T-helper 2 cell treated with Interferon-gamma antibody and Interleukin-4, amounts not matched to agents 5 μg/mL and 100 μg/mL, for 36 hours (primary cell): Measurements from ENCODE around the gene COL5A2.

Source experiments
- DNase-seq: peaks from one replicate; pipeline ENCODE4 v3.0.0; 2021; ENCODE audit warnings: low spot score
- H3K27ac Mint-ChIP-seq: one replicate; pipeline ENCODE4 v1.8.0; 2021; ENCODE audit warnings: mild to moderate bottlenecking, mixed read lengths
- H3K27me3 Mint-ChIP-seq: one replicate; pipeline ENCODE4 v1.8.0; 2021; ENCODE audit warnings: low read depth, mixed read lengths
- H3K36me3 Mint-ChIP-seq: one replicate; pipeline ENCODE4 v1.8.0; 2021; ENCODE audit warnings: low read depth, mixed read lengths
- H3K4me1 Mint-ChIP-seq: one replicate; pipeline ENCODE4 v1.8.0; 2021; ENCODE audit warnings: low read depth, mixed read lengths
- H3K4me3 Mint-ChIP-seq: one replicate; pipeline ENCODE4 v1.8.0; 2022; ENCODE audit warnings: mild to moderate bottlenecking, moderate library complexity, mixed read lengths
- H3K9me3 Mint-ChIP-seq: one replicate; pipeline ENCODE4 v1.8.0; 2021; ENCODE audit warnings: mixed read lengths

The COL5A2 gene

DNA sequence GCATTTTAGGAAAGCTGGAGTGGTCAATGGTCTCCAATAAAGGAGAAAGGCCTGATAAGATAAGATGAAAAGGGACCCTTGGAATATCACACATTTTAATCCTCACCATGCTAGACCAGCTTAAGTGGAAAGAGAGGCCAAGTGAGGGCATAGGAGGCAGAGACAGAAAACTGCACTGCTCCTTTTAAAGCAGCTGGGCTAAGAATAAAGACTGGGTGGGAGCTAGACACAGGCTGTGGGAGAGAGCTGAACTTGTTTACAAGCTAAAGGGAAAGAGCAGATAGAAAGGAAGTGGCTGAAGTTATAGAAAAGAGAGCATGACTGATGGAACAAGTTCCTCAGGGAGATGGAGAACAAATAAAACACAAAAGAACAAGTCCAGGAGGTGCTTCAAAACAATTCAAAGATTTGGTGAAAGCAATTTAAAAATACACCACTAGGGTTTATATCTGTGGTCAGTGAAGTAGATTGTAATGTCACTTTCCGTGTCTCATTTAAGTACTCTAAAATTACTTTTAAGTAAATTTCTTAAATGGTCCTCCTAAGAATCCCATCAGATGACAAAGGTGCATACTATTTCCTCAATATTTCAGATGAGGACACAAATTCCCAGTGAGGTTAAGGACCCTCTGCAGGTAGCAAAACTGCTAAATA is 7.5 kb downstream of the COL5A2 start:
- Mint-ChIP-seq H3K27me3 (no peaks in the 10 kb centered on the region), H3K4me3 (no peak overlapping the region), H3K36me3 (no peaks in the 10 kb centered on the region), H3K27ac (no peak overlapping the region), H3K4me1 (no peaks in the 10 kb centered on the region), H3K9me3 (no peaks in the 10 kb centered on the region)
- no peak for DNase-seq

DNA sequence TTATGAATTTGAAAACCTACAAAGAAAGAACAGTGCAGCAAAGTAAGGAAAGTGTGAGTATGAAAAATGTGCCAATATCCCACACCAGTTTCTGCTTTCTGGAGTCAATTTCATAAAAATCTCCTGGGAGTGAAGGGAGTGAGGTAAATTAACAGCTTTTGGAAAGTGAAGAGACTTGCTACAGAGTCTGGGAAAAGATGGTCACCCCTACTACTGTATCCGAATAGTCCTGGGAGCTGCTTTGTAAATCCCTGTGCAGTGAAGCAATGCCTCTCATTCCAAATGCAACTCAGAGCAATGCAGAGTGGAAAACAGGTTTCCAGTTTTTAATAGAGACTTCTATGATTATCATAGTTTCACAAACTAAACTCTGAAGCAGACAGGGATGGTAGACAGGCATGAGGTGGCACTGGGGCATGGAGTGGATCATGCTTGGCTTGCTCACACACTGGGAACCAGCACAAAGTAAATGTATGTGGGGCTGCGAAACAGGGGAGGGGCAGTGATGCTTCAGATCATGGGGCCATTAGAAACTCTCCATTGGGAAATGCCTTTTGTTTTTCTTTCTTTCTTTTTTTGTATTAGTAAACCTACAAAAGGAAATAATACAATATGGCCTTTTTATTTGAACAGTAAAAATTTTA is 10.6 kb downstream of the COL5A2 start:
- H3K4me3 Mint-ChIP-seq, result no peak overlapping the region
- H3K27me3 Mint-ChIP-seq, result no peaks in the 10 kb centered on the region
- DNase-seq, result no peak
- no peaks in the 10 kb centered on the region for H3K9me3 Mint-ChIP-seq
- no peaks in the 10 kb centered on the region for H3K36me3 Mint-ChIP-seq
- H3K4me1 Mint-ChIP-seq, result no peaks in the 10 kb centered on the region
- no peak overlapping the region for H3K27ac Mint-ChIP-seq

DNA sequence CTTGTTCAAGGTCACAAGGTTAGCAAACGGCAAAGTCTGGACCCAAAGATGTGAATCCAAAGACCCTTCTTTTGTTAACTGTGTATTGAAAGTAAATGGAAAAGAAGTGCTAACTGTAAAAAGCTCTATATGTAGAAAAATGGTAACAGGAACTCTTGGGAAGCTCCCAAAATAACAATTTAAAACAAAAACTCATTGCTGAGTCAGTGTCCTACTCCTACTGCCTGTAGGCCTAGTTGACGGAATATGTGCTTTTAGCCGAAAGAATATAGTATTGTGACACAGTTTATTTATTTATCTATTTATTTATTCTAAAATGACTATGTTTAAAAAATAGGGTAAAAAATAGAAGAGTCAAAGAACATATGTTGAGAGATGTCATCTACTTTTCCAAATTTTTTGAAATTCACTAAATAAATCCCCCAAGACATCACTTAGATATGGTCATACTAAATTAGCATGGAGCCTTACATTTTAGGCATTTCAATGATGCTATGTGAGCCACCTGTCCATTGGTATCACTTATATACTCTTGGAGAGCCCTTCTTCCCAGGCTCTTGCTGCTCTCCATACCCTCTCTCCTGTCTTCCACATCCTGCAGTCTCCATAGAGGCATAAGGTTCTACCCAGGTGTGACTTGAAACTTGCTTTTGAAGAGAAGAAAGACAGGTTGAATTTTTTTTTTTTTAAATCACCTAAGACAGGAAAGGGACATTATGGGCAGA is 13.7 kb downstream of the COL5A2 start:
- H3K27me3 Mint-ChIP-seq, result no peaks in the 10 kb centered on the region
- no peak overlapping the region for H3K4me3 Mint-ChIP-seq

DNA sequence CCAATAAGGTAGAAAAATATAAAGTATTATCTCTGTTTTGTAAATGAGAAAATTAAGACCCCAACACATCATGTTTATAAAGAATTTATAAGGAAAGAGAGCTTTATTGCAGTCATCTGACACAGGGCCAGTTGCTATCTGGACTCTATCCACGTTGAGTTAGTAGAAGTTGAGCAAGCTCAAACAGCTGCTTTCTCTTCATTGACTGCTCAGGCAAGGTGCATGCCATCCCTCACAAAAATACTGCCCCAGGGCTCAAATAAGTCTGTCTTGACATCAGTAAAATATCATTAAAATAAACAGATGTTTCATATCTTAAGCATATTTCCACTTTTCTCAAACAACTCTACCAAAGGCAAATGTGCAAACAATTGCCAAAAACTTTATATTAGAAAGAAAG is 14.8 kb downstream of the COL5A2 start:
- DNase-seq, result no peak
- no peaks in the 10 kb centered on the region for H3K9me3 Mint-ChIP-seq
- H3K4me3 Mint-ChIP-seq, result no peak overlapping the region
- H3K4me1 Mint-ChIP-seq, result no peaks in the 10 kb centered on the region
- no peaks in the 10 kb centered on the region for H3K36me3 Mint-ChIP-seq
- H3K27me3 Mint-ChIP-seq, result no peaks in the 10 kb centered on the region
- H3K27ac Mint-ChIP-seq, result no peak overlapping the region

More for the DNA sequence above, 13.7 kb downstream of the COL5A2 start:
- DNase-seq, result no peak
- H3K36me3 Mint-ChIP-seq, result no peaks in the 10 kb centered on the region
- no peak overlapping the region for H3K27ac Mint-ChIP-seq
- no peaks in the 10 kb centered on the region for H3K4me1 Mint-ChIP-seq
- H3K9me3 Mint-ChIP-seq, result no peaks in the 10 kb centered on the region

DNA sequence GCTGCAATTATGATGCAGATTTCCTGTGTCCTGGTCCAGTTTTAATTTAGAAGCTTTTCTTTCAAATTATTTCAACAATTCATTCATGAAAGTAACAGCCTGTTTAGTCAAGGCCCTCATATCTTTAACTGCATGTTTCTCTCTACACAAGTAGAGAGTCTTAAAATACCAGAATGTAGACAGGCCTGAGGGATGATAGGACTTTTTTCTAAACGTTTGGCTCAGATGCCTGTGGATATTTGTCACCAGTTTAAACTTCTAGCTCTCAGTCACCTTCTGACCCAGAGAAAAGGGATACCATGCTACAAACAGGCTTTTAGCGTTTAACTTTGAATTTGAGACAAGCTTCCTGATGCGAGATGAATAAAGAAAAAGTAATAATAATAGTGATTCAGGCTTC is 15.7 kb downstream of the COL5A2 start:
- Mint-ChIP-seq H3K27me3 (no peaks in the 10 kb centered on the region), H3K4me3 (no peak overlapping the region), H3K9me3 (no peaks in the 10 kb centered on the region), H3K36me3 (no peaks in the 10 kb centered on the region), H3K27ac (no peak overlapping the region), H3K4me1 (no peaks in the 10 kb centered on the region)
- no peak for DNase-seq

DNA sequence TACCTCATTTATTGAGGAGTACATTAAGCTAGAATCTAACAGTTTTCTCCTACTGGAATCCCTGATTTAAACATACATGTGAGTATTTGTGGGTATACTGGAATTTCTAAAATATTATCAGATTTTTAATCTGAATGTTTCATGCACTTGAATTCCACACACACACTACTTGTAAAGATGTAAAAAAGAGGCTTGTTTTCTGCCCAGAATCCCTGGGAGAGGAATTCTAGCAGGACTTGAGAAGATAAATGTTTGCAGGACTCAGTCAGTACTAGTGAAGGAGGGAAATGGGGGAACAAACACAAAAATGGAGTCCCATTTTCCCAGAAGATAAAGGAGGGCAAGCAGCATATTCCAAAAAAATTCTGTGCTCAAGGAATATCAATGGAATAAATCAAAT is 17.0 kb downstream of the COL5A2 start:
- H3K27ac Mint-ChIP-seq, result no peak overlapping the region
- H3K9me3 Mint-ChIP-seq, result no peaks in the 10 kb centered on the region
- DNase-seq, result no peak
- no peaks in the 10 kb centered on the region for H3K27me3 Mint-ChIP-seq
- H3K4me1 Mint-ChIP-seq, result no peaks in the 10 kb centered on the region
- no peaks in the 10 kb centered on the region for H3K36me3 Mint-ChIP-seq
- no peak overlapping the region for H3K4me3 Mint-ChIP-seq

DNA sequence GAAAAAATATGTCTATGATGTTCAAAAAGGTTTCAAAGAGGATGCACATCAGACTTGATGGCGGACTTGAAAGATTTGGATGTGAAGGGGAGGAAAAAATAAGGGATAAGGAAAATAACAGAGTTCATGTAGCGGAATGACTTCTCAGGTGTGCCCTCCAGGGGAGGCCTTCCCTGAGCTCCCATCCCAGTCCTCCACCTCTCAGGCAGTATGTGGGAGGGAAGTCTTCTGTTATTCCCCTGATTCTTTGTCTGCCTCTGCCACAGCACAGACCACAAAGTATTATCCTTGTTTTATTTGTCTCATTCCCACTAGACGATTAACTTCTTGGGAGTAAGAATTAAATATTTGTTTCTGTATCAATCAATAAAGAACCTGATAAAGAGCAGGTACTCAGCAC is 17.7 kb downstream of the COL5A2 start:
- H3K9me3 Mint-ChIP-seq, result no peaks in the 10 kb centered on the region

DNA sequence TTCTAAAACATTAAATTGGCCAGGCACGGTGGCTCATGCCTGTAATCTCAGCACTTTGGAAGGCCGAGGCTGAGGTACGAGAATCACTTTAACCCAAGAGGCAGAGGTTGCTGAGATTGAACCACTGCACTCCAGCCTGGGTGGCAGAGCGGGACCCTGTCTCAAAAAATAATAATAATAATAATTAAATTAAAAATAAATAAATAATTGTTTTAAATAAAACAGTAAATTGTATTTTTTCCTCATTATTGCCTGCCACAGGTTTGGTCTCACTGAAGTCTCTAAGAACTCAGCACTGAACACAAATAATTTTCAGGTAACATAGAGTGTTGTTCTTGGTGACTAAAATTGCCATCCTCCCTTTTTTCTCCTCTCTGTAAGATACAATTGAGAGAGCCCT is 19.8 kb downstream of the COL5A2 start:
- H3K9me3 Mint-ChIP-seq, result no peaks in the 10 kb centered on the region
- no peaks in the 10 kb centered on the region for H3K27me3 Mint-ChIP-seq
- no peak for DNase-seq
- H3K4me3 Mint-ChIP-seq, result no peak overlapping the region
- H3K36me3 Mint-ChIP-seq, result no peaks in the 10 kb centered on the region
- H3K27ac Mint-ChIP-seq, result no peak overlapping the region
- H3K4me1 Mint-ChIP-seq, result no peaks in the 10 kb centered on the region

More for the DNA sequence above, 17.7 kb downstream of the COL5A2 start:
- no peaks in the 10 kb centered on the region for H3K27me3 Mint-ChIP-seq
- no peak overlapping the region for H3K4me3 Mint-ChIP-seq
- no peaks in the 10 kb centered on the region for H3K36me3 Mint-ChIP-seq
- H3K27ac Mint-ChIP-seq, result no peak overlapping the region
- no peaks in the 10 kb centered on the region for H3K4me1 Mint-ChIP-seq
- DNase-seq, result no peak

DNA sequence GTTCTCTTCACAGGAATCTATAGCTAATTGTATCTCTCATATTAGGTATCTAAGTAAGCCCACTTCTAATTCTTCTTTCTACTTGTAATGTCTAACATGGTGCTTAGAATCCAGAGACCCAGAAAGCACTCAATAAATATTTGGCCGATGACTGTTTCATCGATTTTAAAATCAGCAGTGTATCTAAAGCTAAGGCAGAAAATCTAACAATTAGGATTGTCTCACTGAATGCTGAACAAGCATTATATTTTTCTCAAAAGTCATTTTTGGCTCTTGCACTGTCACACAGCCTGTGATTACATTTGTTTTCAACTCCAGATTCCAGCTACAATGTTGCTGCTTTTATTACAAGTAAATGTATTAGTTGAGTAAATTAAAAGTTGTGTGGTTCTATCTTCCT is 20.3 kb downstream of the COL5A2 start:
- H3K27ac Mint-ChIP-seq, result no peak overlapping the region
- H3K27me3 Mint-ChIP-seq, result no peaks in the 10 kb centered on the region
- H3K4me3 Mint-ChIP-seq, result no peak overlapping the region
- no peaks in the 10 kb centered on the region for H3K36me3 Mint-ChIP-seq
- H3K4me1 Mint-ChIP-seq, result no peaks in the 10 kb centered on the region
- no peak for DNase-seq
- no peaks in the 10 kb centered on the region for H3K9me3 Mint-ChIP-seq

DNA sequence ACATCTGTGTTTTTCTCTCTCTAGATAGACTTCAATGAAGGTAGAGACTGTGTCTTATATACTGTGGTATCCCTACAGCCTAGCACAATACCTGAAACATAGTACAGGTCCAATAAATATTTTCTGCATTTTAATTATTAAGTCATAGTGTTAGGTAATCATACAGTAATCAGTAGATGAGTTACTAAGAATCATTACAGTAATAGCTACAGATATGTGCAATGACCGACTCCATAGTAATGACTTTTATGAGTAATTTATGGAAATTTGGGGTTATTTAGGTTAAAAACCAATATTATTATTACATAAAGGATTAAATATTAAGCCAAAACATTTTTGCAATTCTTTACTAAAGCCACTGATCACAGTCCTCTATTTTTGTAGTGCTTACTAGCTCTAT is 21.6 kb downstream of the COL5A2 start:
- Mint-ChIP-seq H3K36me3 (no peaks in the 10 kb centered on the region), H3K27ac (no peak overlapping the region), H3K9me3 (no peaks in the 10 kb centered on the region), H3K4me3 (no peak overlapping the region), H3K4me1 (no peaks in the 10 kb centered on the region), H3K27me3 (no peaks in the 10 kb centered on the region)
- no peak for DNase-seq

DNA sequence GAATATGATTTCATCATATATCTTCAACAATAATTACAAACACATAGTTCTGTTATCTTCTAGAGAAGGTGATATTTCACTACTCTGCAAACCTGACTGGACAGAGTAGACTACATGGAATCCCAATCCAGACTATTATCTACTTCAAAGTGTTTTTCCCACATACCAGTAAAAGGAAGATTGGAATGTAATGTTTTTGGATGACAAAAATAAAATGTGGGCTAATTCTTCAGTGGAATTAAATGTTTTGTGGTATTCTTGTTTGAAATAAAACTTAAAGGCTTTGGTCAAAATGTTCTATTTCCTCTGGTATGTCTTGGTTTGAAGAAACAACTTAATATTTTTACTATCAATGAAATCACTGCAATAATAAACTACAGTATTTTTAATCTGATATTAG is 22.1 kb downstream of the COL5A2 start:
- Mint-ChIP-seq H3K4me1 (no peaks in the 10 kb centered on the region), H3K9me3 (no peaks in the 10 kb centered on the region), H3K4me3 (no peak overlapping the region), H3K27ac (no peak overlapping the region), H3K36me3 (no peaks in the 10 kb centered on the region), H3K27me3 (no peaks in the 10 kb centered on the region)
- no peak for DNase-seq

DNA sequence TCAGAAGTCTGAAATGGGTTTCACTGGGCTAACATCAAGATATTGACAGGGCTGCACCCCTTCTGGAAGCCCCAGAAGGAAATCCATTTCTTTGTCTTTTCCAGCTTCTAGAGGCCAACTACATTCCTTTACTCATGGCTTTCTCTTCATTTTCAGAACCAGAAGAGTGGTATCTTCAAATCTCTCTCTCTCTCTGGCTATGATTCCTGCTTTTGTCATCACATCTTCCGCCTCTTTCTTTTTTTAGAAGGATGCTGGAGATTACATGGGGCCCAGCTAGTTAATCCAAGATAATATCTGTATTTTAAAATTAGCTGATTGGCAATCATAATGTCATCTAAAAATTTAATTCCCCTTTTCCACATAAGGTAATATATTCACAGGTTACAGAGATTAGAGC is 23.8 kb downstream of the COL5A2 start:
- Mint-ChIP-seq H3K4me3 (no peak overlapping the region), H3K9me3 (no peaks in the 10 kb centered on the region), H3K27me3 (no peaks in the 10 kb centered on the region), H3K36me3 (no peaks in the 10 kb centered on the region), H3K4me1 (no peaks in the 10 kb centered on the region), H3K27ac (no peak overlapping the region)
- no peak for DNase-seq

DNA sequence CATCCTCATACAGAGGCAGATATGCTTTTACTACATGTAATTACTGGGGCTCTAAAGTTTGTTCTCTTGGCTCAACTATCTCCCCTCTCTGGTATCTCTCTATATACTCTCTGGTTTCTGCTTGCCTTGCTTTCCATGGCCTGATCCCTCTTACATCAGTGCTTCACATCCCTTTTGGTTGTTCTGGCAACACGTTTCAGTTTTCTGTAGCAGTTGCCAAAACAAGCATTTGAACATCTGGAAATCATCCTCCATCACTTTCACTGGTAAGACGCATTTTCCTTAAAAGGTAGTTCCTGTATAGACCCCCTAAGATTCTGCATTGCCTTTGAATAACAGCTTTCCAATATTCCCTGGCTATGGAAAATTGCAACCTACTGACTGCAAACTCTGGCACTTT is 25.9 kb downstream of the COL5A2 start:
- H3K27me3 Mint-ChIP-seq, result no peaks in the 10 kb centered on the region
- no peak overlapping the region for H3K4me3 Mint-ChIP-seq
- H3K9me3 Mint-ChIP-seq, result no peaks in the 10 kb centered on the region
- H3K27ac Mint-ChIP-seq, result no peak overlapping the region
- H3K4me1 Mint-ChIP-seq, result no peaks in the 10 kb centered on the region
- no peak for DNase-seq
- H3K36me3 Mint-ChIP-seq, result no peaks in the 10 kb centered on the region

DNA sequence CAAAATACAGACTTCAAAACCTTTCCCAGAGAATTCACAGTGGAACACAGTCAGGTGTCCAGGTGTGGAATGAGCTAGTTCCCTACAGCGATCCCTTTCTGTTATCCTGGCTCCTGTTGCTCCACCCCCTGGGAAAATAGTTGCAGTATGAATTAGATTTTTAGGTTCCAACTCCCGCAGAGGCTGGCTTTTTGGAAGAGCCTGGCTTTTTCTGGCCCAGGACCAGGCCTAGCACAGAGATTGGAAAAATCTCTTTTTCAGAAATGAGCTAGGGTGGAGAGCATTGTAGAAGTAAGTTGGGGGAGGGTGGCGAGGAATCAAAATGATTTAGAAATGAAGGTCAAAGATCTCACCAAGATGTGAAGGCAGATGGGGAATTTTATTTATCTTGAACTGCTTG is 27.1 kb downstream of the COL5A2 start:
- no peaks in the 10 kb centered on the region for H3K27me3 Mint-ChIP-seq
- H3K4me1 Mint-ChIP-seq, result no peaks in the 10 kb centered on the region
- H3K4me3 Mint-ChIP-seq, result no peak overlapping the region
- H3K9me3 Mint-ChIP-seq, result no peaks in the 10 kb centered on the region
- no peak overlapping the region for H3K27ac Mint-ChIP-seq
- no peak for DNase-seq
- H3K36me3 Mint-ChIP-seq, result no peaks in the 10 kb centered on the region
